GM10248 (cell line): ENCODE results near the gene MEG3.

Source experiments
- CTCF ChIA-PET: fragments of 300-600 bp; sonication (Branson Sonifier 250); formaldehyde crosslinking; extraction: SDS; loops from one replicate; lab custom pipeline; 2021; ENCODE audit warnings: antibody characterized with exemption; lab: Yijun Ruan, JAX
- POLR2A ChIA-PET: fragments of 350-650 bp; sonication (Branson Sonifier 250); formaldehyde crosslinking; extraction: SDS; loops from one replicate; lab custom pipeline; 2020; ENCODE audit warnings: antibody characterized with exemption; lab: Yijun Ruan, JAX
- DNase-seq: peaks from one replicate; pipeline ENCODE4 v3.0.0; 2012; ENCODE audit errors: extremely low spot score
- CTCF ChIP-seq: IDR thresholded peaks from 2 replicates; pipeline ENCODE4 v1.5.1; 2012; ENCODE audit warnings: mild to moderate bottlenecking, low read depth; ENCODE audit errors: extremely low read depth, missing control alignments, control extremely low read depth

MEG3 gene

GRCh38 chr14:100836311-100836805, 10.4 kb downstream of the MEG3 start:
- CTCF ChIA-PET: no interaction called here
- POLR2A ChIA-PET: no interaction called here
- TF ChIP-seq CTCF: no peak
- DNase-seq: no peak

- no peak for TF ChIP-seq CTCF
- ChIA-PET POLR2A (no interaction called here), CTCF (no interaction called here)
- DNase-seq: no peak
These were observed 11.3 kb downstream of the MEG3 start for GRCh38 chr14:100836941-100837804.

GRCh38 chr14:100837805-100838350, 12.0 kb downstream of the MEG3 start:
- POLR2A ChIA-PET: no interaction called here
- CTCF ChIA-PET: no interaction called here
- no peak for TF ChIP-seq CTCF
- no peak for DNase-seq

- ChIA-PET CTCF (no interaction called here), POLR2A (no interaction called here)
These were observed 12.8 kb downstream of the MEG3 start for GRCh38 chr14:100838493-100839314.

GRCh38 chr14:100839315-100839585, 13.3 kb downstream of the MEG3 start:
- CTCF ChIA-PET: no interaction called here
- no peak for TF ChIP-seq CTCF
- DNase-seq: no peak
- POLR2A ChIA-PET: no interaction called here

More at GRCh38 chr14:100838493-100839314, 12.8 kb downstream of the MEG3 start:
- TF ChIP-seq CTCF: no peak
- DNase-seq: no peak

- TF ChIP-seq CTCF: no peak
- ChIA-PET CTCF (no interaction called here), POLR2A (no interaction called here)
- DNase-seq: no peak
These were observed 13.8 kb downstream of the MEG3 start for GRCh38 chr14:100839681-100840111.
